ENCODE results near the gene LDLRAD3.

The LDLRAD3 gene

DNA sequence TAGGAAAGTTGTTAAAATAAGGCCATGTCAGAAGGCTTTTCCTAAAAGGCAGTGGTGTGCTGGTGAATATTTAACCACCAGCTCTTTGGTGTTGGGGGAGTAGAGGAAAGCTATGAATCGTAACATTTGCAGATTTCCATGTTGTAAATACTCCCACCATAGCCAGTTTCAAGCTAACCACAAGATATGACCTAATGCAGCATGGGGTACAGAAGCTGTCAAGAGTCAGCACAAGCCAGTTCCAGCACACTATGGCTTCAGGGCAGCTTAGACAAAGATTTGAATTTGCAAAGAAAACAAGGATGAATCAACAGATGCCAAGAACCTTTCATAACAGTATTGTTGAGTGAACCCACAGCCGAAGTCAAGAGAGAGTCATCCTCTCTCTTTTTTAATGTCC, 305.4 kb downstream of the LDLRAD3 start:
- DNase-seq: no peak

DNA sequence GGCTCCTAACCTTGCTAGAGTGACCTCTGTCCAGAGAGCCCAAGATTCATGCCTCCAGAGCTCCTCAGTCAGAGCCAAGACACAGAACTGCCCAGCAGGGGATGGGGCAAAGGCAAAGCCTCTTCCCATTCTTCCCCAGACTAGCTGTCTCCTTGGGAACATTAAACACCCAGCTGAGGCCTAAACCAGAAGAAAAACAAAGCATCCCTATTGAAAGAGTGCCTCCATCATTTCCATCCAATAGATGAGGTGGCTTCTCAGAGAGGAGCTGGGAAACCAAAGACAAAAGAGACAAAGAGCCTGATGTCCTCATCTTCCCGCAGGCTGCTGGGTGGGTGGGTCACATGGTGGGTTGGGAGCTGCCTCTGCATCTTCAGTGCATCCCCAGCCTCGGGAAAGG, 308.0 kb downstream of the LDLRAD3 start:
- no peak for DNase-seq

DNA sequence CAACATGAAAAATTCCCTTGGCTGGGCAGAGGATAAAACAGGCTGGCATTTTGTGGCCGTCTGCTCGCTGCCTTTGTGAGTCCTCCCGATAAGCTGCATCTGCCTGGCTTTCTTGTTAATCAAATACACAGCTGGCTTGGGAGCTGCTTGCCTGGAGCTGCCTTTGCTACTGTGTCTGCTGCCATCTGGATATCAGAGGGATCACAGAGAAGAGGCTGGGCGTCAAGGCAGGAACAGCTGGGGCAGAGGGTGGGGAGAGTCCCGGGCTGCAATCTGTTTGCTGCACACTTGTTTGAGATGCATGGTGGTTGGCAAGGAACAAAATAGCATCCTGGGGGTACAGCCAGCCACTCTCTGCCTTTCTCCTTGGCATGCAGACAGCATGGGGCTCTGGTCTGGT, 309.4 kb downstream of the LDLRAD3 start:
- DNase-seq: no peak

DNA sequence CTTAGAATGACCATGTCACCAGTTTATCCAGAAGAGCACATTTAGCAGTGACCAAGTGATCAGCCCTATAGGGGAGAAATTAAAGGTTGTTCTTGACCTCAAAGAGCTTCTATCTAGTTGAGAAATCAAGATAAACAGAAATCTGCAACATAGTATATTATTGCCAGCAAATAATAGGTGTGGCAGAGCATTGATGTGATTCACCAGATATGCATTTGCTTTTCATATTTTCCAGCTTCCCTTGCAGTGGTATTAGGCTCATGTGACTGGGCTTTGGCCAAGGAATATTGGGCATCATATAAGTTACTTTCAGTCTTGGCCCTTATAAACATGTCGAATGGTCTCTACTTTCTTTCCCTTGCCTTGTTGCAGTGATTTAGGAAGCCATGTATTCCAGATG, 310.9 kb downstream of the LDLRAD3 start:
- DNase-seq: no peak

DNA sequence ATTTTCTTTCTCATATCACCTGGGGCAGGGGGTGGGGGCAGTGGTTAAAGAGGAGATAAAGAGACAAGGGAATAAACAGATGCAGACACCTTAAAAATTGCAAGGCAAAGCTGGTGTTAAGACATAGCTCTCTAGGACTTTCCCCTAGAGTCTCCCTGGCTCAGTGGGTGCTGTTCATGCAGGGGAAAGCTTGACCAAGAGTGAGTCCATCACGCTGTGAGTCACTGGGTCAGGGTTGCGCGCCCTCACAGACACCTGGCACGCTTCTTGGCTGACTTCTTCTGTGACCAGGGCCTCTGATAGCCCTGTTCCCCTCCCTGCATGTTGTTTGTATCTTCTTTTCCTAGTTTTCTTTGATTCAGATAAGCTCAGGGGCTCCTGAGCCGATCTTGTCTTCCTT, 313.5 kb downstream of the LDLRAD3 start:
- no peak for DNase-seq

DNA sequence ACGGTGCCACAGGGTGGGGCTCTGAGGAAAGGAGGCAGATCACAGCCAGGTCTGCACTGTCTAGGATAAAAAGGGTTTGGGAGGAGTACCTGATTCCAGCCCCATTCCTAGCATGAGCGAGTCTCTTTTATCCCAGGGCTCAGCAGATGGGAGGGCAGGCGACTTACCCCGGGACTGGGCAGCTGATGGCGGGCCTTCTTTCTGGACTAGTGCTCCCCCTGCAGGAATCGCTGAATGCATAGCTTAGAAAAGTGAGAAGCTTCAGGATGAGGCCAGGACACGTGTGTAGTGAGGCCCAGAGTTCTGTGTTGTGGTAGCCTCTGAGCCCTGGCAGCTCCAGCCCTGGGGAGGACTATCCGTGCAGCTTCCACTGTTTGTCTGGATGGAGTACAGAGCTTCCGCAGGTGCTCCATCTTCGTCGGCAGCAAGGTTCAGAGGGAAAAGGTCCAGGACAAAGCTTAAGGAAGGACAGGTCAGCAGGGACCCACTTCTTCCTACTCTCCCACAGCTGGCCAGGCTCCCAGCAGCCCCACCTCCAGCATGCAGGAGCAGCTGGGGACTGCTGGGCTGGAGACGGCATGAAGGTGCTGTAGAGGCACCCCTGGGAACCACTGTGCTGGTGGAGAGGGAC, 315.0 kb downstream of the LDLRAD3 start:
- DNase-seq: no peak

DNA sequence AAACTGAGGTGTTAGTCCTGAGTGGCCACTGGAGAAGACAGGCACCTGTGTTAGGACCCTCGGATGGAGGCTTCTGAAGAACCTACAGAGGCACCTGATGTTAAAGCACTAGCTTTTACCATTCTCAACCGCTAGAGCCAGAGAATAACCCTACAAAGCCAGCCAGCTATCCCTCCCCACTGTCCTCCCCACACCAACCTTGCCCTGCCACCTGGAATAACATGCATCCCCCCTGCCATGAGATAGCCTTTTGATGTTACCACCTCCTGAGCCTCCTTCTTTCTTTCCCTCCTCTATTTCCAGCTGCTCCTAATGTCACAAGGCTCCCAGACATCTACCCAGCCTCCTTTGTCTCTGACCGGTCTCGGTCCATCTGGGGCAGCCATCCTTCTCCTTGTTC, 317.2 kb downstream of the LDLRAD3 start:
- no peak for DNase-seq

DNA sequence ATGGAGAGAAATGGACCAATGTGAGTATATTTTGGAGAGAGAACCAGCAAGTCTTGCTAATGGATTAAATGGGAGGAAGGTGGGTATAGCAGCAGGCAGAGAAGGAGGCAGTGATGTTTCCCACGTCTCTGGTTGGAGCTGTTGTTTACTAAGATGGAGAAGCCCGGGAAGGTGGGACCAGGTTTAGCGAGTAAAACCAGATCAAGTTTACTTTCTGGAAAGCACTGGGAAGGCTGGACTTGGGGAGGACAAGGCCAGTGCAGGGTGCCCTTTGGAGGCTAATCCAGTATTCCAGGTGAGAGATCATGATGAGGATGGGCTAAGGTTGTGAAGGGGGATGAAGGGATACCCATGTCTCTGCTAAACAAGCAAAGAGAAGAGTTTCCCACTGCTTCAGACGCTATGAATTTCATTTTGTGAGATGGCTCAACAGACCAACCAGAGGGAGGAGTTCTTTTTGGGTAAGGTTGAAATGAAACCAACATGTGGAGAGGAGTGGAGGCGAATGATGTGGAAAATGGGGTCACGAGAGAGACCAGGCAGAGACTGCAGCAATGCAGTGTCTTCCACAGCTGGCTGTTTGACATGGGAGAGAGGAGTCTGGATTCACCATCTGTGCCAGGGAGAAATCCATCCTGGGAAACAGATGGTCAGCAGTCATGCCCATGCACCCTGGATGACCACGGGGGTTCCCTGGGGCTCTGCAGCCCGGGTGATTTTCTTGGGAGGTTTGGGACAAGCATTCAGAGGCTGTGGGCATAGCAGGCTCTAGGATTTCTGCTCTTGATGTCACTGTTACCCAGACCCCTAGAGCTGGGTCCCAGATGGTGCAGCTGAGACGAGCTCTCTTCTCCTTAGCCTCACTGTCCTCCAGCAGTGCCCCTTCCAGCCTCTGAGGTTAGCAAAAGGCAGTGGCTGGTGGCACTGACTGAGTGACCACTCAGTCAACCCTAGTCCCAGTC, 320.4 kb downstream of the LDLRAD3 start:
- no peak for DNase-seq

DNA sequence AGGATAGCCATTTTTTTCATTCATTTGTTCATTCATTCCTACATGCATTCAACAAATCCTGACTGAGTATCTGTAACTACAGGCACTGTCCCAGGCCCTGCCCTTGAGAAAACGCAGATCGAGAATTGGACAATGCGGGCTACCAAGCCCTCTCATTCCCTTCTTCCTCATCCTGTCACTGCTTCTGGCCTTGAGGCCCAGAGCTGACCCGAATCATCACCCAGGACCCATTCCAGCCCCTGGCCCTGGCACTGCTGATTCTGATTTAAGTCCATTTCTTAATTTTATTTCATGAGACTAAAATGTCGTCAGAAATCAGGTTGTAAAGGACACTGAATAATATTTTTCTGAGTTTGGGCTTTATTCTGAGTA, 321.1 kb downstream of the LDLRAD3 start:
- no peak for DNase-seq

DNA sequence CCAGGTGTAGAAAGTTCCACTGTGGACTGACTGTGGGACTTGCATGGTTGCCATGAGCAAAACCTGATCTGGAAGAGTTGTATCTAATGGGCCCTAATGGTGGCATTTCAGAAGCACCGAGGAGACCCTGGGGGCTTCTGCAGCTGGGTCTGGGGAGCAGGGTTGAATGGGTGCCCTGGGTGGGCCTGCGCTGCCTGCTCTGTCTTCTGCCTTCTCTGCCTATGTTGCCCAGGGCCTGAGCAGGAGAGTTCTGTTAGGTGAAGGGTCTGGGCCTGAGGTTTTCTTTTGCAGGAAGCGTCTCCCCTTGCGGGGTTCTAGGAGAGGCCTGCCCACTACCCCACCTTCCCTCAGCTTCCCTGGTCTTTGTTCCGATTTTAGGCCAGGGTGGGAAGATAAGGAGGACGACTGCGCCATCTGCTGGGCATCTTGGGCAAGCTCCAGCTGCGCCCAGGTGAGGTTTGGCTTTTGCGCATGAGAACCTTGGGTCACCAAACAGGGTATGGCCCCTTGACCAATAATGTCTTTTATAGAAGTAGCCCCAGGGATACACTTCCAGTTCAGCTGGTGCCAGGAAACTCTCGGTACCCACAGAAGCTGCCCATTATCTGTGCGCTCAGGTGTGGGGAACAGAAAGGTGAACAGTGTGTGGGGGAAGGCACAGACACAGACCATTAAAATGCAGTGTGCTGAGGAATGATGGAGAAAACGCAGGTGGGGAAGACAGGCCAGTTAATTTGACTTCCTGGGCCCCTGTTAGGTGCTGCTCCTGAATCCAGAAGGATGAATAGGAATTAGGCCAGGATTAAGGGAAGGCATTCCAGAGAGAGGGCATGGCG, 322.1 kb downstream of the LDLRAD3 start:
- peak in 1 of 2 experiments; percentile 3 for DNase-seq

DNA sequence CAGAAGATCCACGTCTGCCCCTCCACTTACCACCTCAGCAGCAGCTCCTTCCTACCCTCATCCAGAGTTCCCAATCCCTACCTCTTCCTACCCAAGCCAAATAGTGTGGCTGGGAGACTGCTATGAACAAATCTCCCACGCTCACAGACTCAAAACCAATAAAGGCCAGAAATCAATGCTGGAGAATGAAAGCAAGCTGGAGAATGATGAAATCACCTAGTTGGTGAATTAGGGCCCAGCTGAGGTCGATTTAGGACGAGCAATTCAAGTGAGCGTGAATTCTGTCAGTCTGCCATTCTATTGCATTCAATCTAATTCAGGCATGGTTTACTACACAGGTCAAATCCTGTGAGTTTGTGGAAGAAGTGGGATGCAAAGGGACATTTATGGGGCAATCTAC, 322.9 kb downstream of the LDLRAD3 start:
- no peak for DNase-seq

DNA sequence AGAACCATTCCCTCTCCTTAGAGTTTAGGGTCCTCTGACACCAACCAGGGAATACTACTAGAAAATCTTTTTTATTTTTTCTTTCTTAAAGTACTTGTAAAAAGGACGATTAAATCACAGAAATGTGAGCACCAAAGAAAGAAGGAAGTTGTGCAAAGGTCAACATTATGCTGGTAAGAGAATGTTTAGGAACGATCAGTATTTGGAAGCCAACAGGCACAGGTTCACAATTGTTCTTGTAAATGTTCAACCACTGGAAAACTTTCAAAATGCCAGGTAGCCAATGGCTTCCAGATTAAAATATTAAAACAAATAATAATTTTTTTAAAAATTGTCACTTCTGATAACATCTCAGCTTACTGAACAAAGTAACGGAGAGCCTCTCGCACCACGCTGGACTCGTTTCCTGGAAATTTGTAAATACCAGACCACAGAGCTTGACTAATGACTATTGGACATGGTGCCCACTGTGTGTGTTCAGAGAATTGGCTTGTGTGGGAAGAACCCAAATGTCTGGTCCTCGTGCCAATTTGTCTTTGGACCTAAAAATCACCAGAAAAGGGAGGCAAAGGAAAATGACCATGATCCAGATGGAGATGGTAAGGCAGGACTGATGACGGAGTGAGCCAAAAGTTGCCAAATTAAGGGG, 324.6 kb downstream of the LDLRAD3 start:
- no peak for DNase-seq

DNA sequence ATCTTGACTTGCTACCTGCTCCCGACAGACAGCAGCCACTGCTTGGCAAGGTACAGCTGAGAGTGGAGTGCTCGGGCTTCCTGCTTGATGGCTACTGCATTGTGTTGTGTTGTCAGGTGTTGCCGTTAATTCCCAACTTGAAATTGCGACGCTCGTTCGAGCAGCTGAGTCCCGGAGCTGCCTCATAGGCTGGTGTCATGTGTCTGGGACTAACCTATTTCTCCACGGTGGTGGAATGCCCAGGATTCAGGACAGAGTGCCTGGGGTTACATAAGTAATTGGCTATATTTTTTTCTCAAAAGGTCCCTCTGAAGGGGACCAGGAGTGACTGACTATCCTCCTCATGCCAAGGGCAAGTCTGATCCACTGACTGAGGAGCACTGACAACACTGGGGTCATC, 326.8 kb downstream of the LDLRAD3 start:
- no peak for DNase-seq

DNA sequence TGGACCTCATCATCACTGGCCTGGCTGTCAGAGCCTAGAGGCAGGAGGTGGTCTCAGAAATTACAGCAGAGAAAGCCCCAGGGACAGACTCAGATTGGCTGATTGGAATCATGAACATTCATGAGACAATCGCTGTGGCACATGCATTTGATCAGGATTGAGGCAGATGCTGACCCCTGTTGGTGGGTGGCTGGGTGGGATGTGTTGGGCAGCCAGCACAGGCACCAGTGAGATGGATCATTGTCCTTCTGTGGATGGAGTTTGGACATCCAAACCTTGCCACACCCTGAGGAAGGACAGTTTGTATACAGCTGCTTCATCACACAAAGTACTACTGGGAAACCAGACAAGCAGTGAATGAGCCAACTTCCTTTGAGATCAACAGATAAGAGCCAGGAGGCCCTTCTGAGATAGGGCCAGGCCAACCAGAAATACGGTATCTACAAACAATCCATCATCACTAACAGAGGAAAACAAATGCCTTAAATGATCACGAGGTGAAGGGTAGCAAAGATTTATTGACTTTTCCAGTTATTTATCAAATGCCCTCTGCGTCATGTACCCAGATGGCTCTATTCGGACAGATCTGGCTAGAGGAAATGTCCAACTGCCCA, 328.0 kb downstream of the LDLRAD3 start:
- DNase-seq: no peak

DNA sequence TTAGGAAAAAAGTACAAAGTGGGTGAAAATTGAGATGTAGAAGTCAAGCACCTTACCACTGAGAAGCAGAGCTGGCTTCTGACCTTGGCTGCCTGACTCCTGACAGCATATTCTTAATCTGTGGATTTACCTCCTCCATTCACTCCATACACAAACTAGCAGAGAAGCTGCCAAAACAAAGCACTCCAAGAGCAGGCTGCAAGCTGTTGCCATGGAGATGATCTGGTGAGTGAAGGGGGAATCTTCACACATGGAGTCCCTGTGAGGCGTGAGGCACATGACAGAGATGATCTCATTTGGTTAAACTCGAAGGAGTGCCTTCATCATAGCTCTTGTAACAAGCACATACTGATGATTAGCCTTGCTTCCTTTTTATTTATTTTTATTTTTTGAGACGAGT, 329.2 kb downstream of the LDLRAD3 start:
- no peak for DNase-seq

DNA sequence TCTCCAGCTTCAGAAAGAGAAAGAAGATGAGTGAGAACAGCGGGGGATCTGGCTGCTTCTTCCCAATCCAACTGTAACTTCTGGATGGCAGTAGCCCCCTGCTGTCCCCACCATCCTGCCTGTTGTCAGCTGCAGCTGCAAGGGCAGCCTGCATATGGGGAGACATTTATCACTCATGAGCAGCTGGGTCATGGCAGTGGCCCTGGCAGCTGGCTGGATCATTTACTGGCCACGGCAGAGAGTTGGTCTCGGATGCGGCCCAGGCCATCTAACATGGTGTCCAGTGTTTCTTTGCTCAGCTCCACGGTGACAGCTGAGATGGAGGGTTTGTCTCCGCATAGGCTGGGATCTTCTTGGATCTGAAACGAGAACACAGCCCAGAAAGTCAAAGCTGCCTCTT, 330.6 kb downstream of the LDLRAD3 start:
- no peak for DNase-seq

DNA sequence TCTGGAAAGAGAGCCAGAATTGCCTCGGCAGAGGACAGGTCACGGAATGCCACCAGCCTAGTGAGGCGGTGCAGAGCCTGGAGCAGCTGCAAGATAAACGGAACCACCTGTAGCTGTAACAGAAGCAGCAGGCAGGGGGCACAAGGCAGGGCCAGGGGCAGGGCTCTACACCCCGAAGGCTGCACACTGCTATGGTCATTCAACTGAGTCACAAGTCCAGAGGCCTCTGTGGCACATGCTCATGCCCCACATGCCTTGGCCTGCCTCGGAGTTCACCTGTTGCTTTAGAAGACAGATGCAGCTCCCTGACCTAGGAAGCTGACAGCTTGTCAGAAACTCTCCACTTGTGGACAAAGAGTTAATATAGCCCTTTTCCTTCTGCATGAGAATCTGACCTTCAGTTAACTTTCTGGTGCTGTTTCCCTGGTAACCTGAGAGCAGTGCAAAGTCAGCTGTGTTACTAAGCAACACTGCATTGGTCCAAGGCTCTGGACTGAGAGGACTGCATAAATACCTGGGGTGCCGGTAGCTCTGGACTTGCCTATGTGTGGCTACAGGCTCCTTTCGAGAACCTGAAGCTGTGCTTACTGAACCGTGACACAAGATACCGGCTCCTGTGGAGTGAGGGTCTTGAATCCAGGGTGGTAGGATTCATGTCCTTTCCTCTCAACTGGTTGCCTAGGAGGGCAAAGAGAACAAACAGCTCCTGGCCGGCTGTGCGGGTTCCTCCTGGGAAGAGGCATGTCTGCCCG, 334.8 kb downstream of the LDLRAD3 start:
- DNase-seq: no peak

DNA sequence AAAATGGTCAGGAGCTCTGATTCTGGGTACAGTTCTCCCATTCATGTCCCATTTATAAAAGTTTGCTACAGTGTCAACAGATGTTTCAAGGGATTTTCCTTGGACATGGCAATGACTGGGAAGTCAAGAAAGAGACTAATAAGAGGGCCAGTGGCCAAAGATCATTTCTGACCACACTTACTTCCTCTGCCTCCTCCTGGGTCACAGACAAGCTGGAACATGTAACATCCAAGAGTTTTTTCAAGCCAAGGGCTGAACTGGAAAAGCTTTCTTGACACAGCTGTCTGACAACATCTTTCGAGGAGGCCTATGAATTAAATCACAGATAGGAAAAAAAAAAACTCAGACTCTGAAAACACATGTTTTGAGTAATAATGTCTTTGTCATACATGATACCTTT, 336.7 kb downstream of the LDLRAD3 start:
- DNase-seq: no peak
